GM12801 (cell line): Measurements from ENCODE around the gene CD81.

Source experiments
- TF ChIP-seq, protein P1 (sequence below): IDR thresholded peaks from one replicate; pipeline ENCODE4 v1.5.1; 2011; ENCODE audit warnings: control low read depth; ENCODE audit not compliant: insufficient read length; ENCODE audit errors: extremely low read depth

Gene CD81

DNA sequence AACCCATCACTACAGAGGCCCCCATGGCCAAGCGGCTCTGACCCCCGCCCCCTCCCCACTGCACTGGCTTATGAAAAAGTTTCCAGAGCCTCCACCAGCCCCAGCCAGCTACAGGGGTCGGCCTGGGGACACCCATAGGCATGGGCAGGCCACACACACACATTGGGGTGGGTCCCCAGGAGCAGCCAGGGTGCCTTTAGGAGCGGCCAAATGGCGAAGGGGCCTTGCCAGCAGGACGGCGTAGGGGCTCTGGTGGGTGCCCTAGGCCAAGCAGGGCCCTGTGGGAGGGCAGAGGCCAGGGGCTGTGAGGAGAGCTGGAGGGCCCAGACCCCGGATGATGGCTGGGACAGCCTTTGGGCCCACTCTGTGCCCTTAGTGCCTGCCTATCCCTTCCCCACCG, 33.5 kb downstream of the CD81 start:
- TF ChIP-seq, protein P1, sequence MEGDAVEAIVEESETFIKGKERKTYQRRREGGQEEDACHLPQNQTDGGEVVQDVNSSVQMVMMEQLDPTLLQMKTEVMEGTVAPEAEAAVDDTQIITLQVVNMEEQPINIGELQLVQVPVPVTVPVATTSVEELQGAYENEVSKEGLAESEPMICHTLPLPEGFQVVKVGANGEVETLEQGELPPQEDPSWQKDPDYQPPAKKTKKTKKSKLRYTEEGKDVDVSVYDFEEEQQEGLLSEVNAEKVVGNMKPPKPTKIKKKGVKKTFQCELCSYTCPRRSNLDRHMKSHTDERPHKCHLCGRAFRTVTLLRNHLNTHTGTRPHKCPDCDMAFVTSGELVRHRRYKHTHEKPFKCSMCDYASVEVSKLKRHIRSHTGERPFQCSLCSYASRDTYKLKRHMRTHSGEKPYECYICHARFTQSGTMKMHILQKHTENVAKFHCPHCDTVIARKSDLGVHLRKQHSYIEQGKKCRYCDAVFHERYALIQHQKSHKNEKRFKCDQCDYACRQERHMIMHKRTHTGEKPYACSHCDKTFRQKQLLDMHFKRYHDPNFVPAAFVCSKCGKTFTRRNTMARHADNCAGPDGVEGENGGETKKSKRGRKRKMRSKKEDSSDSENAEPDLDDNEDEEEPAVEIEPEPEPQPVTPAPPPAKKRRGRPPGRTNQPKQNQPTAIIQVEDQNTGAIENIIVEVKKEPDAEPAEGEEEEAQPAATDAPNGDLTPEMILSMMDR, result no peak

DNA sequence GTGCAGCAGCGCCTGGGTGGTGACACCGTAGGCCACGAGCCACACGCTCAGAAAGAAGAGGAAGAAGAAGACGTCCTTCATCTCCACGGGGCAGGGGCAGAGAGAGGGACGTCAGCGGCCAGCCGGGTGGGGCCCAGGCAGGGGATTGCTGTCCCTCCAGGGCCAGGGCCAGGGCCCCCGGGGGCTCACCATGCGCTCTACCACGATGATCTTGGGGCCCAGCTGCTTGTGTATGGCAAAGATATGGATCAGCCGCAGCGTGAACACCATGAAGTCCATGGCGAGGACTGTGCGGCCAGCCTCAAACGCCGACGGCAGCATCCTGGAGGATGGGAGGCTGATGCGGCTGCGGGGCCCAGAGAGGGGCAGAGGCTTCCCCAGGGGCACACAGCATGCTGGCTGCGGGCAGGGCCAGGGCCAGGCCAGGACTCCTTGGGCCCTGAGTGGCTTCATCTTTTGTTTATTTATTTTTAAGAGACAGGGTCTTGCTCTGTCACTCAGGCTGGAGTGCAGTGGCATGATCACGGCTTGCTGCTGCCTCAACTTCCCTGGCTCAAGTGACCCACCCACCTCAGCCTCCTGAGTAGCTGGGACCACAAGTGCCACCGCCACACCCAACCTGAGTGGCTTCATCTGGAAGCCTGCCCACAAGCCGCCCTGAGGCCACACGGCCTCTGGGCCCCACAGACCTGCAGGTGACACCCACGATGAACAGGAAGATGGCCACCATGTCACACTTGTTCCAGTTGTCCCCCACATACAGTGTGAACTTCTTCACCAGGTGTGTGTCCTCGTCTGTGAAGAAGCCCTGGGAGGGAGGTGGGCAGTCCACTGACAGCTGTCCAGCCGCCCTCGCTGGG, 34.6 kb downstream of the CD81 start:
- TF ChIP-seq, protein P1, result no peak

DNA sequence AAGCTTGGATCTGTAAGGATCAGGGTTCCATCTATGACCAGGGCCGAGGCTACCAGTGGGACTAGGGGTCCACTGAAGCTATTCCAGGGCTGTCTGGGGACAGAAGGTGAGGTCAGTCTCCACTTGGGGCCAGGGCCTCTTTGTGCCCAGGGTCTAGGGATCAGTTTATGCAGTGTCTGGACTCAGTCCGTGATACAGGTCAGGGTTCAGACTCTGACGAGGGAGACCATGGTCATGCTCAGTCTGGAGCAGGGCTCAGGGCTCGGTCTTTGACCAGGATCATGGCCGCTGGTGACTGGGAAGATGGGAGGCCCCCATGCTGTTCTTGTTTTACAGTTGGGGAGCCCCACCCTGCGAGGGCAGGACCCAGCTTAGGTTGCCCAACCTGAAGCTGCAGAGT, 35.2 kb downstream of the CD81 start:
- TF ChIP-seq, protein P1, result no peak

DNA sequence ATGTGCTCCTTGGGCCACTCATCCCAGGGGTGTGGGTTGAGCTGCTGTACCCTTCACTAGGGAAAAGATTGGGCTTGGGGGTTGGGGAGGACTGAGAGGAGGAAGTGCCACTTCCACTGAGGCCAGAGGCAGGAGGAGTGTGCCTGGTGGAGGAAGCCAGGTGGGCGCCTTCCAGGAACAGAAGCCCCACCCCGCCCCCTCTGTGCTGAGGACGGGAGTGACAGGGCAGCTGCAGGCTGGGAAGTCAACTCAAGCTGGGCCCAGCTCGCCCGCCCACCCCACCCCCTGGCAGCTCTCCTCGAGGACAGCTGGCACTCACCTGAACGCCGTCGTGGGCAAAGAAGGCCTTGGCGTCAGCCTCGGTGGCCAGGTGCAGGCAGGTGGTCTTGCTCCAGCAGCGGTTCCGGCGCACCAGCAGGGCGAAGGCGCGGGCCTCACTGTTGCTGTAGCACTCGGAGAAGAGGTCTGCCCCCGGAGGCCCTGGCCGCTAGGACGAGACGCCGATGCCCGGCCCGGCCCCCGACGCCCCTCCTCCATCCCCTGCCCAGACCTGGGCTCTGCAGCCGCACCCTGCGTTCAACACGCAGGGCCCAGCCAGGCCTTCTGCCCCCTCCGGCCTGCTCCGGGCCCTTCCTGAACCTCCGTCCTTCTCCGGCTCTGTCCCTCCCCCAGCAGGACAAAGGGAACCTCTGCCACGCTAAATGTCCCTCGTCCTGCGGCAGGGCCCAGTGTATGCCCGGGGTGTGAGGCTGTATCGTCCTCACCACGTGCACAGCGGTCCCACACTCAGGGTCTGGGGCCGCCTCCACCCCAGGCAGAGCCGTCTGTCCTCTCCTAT, 36.9 kb downstream of the CD81 start:
- TF ChIP-seq, protein P1, result no peak

DNA sequence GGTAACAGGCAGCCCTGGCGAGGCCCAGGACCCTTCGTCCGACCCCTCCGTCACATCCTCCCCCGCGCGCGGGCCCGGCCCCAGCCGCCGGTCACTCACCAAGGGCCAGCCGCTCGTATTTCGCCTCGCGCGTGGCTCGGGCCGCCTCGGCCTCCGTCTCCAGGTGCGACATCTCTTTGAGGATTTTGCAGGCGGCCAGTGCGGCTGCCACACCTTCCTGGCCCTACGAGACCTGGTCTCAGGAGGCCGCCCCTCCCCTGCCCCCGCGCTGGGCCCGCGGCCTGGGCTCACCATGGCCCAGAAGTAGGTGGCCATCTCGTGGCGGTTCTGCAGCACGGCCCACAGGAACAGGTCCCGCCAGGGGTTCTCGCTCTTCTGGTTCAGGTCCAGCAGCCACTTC, 37.5 kb downstream of the CD81 start:
- TF ChIP-seq, protein P1, result no peak

DNA sequence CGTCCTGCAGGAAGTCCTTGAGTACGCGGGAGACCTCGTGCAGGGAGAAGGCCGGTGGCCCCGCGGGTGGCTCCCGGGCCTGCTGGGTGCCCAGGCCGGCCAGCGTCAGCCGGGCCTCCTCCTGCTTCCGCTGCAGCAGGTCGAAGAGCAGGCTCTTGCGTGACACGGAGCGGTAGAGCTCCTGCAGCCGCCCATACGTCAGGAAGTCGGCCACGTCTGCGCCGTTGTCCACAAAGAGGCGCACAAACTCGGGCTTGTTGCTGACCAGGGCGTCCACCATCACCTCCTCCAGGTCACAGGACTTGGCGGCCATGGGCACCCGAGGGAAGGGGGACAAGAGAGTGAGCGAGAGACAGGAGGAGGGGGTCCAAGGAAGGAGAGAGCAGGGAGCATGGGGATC, 38.1 kb downstream of the CD81 start:
- TF ChIP-seq, protein P1, result no peak

DNA sequence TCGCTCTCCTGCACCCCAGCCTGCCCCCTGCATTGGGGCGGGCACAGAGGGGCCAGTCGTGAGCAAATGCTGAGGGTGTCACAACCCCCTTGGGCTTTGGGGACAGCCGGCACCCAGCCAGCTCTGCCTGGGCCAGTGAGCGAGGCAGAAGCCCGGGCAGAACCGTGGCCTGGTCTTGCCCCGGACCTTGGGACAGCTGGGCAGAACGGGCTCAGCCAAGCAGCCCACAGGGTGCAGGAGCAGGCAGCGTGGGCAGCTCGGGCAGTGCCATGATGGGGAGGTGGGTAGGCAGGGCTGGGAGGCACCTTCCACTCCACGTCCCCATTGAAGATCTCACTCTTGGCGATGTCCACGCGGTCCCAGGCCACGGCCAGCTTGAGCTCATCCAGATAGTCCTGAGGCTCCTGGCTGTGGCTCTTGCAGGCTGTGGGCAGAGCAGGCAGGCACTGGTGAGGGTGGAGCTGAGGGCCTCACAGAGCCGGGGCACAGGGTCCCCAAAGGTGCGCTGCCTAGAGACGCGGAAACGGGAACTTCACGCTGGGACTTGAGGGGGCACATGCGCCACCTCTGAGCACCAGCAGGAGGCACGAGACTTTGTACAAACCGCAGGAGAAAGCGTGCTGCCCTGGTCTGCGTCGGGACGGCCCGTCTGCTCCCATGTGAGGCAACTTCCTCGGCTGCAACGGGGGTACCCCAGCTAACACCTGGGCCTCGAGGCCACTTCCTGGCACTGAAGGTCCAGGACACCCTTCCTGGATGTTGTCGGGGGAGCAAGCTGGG, 38.7 kb downstream of the CD81 start:
- TF ChIP-seq, protein P1, result no peak
